Liver (tissue), 3 donors: ENCODE data around the gene ZFP91.

ENCODE experiments used
- RAD21 ChIP-seq, 2 donors: IDR thresholded peaks; 2 replicates each; pipeline ENCODE4 v1.6.1; 2016; ENCODE audit warnings: antibody characterized with exemption in 2 of 2, mild to moderate bottlenecking in 2 of 2
- SP1 ChIP-seq: IDR thresholded peaks from 2 replicates; pipeline ENCODE4 v1.6.1; 2018; ENCODE audit warnings: antibody characterized with exemption, mild to moderate bottlenecking
- TF ChIP-seq, protein P1 (sequence below): fragments of 150-350 bp; IDR thresholded peaks from 2 replicates; pipeline ENCODE4 v1.5.1; 2017; ENCODE audit warnings: improper control_type of control experiment, low read depth, low read length; ENCODE audit not compliant: missing input control
- donor health status: healthy.
- donor health status: healthy.

DNA sequence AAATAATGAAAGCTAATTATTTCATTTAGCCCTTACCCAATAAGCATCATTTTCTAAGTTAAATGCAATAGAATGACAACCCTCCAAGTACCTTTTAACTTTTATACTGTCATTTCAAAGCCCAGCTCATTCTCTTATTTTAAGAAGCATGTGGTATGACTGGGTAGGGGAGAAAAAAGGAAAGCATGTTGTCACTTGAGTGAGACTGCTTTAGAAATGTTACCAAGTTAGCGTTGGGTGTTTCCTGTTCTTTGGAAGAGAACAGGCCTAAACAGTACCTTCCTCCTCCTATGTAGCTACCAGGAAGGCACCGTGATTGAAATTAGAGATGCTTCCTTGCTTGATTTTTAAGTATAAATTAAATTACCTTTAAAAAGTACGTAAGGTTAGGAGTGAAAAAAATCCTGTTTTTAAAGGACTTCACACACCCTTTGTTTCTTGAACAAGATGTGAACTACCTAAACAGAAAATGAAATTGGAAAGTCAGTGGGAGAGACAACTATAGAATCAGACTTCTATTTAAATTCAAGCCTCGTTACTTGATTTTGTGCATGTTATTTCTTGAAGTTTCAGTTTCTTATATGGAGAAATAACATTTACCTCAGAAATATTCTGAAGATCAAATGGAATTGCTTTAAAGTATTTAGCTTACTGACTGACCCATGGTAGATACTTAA lies 42.9 kb downstream of the ZFP91 start:
- no peak for TF ChIP-seq RAD21 (IDR thresholded peaks at IDR 0.05)
- TF ChIP-seq, protein P1, sequence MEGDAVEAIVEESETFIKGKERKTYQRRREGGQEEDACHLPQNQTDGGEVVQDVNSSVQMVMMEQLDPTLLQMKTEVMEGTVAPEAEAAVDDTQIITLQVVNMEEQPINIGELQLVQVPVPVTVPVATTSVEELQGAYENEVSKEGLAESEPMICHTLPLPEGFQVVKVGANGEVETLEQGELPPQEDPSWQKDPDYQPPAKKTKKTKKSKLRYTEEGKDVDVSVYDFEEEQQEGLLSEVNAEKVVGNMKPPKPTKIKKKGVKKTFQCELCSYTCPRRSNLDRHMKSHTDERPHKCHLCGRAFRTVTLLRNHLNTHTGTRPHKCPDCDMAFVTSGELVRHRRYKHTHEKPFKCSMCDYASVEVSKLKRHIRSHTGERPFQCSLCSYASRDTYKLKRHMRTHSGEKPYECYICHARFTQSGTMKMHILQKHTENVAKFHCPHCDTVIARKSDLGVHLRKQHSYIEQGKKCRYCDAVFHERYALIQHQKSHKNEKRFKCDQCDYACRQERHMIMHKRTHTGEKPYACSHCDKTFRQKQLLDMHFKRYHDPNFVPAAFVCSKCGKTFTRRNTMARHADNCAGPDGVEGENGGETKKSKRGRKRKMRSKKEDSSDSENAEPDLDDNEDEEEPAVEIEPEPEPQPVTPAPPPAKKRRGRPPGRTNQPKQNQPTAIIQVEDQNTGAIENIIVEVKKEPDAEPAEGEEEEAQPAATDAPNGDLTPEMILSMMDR = no peak
- no peak for TF ChIP-seq SP1
